Measurements from ENCODE around the gene ADCK1. TPM values are rescaled to one million over a fixed set of nuclear protein-coding genes. Genes with fewer than 3 reads are reported as not detected.

ADCK1 gene
- total and polyA plus RNA-seq, 2 donors (not counting 1 experiment from before 2014, with no cell fraction given), result 10.6 to 18.3 TPM

DNA sequence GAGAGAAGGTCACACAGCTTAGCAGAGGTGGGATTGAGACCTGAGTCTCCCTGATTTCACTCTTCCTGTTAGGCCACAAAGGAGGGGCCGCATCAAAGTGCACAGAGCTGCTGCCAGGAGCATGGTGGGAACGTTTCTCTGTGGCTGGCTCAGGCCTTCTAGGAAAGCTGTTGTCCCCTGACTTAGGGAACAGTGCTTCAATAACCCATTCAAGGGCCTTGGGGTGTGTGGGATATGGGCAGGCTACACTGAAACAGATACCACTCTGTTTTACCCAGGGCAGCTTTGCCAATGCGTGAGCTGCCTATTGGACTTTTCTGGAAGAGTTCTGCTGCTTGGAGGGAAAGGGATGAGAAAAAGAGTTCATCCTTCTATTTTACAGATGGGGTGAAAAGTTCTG, 110.0 kb downstream of the ADCK1 start:
- Mint-ChIP-seq H3K4me1 (peaks cover 3% of the 10 kb centered on the region), H3K27me3 (no peaks in the 10 kb centered on the region), H3K9me3 (ENCODE audit: insufficient read depth) (no peaks in the 10 kb centered on the region), H3K4me3 (no peak overlapping the region), H3K27ac (no peak overlapping the region)
- CTCF ChIA-PET, result no interaction called here
- no peaks in the 10 kb centered on the region for H4K20me1 ChIP-seq (ENCODE audit: control insufficient read depth, insufficient read depth, low read length, poor library complexity, severe bottlenecking)
- intact Hi-C loops (cut with micrococcal nuclease), result no loop called here
- TF ChIP-seq CTCF (IDR thresholded peaks at IDR 0.05), result no peak
- no peak for TF ChIP-seq EZH2 (IDR thresholded peaks at IDR 0.05; ENCODE audit: borderline replicate concordance, insufficient read depth, low read depth, low read length, poor library complexity, severe bottlenecking)
- no peaks in the 10 kb centered on the region for H3K4me1 ChIP-seq (ENCODE audit: control insufficient read depth in 2 of 2, insufficient read depth in 2 of 2, low read length in 2 of 2)
- no peaks in the 10 kb centered on the region for H3K36me3 ChIP-seq (replicated peaks in 1 of 2; ENCODE audit: control extremely low read depth in 1 of 2, control insufficient read depth in 1 of 2, extremely low read depth in 1 of 2, insufficient read depth in 2 of 2, low read length in 1 of 2)
- POLR2A ChIA-PET, result no interaction called here
- H2AFZ ChIP-seq (ENCODE audit: insufficient read depth, low read depth, low read length, poor library complexity, severe bottlenecking), result no peak overlapping the region
- H3K4me3 ChIP-seq (ENCODE audit: control extremely low read depth in 1 of 5, extremely low read depth in 1 of 5, insufficient read depth in 1 of 5, low read depth in 2 of 5, low read length in 4 of 5), result no peak overlapping the region
- ATAC-seq (ENCODE audit: low read depth) (no peak), DNase-seq (no peak)
- H3K4me2 ChIP-seq (replicated peaks; ENCODE audit: low read depth, low read length, poor library complexity, severe bottlenecking), result no peak overlapping the region
- no peak overlapping the region for H3K9ac ChIP-seq (ENCODE audit: low read length)
- H3K27me3 ChIP-seq (replicated peaks in 1 of 4; ENCODE audit: control extremely low read depth in 1 of 4, control insufficient read depth in 3 of 4, insufficient read depth in 4 of 4, low read length in 3 of 4), result no peaks in the 10 kb centered on the region
- H3K27ac ChIP-seq (ENCODE audit: low read length in 2 of 2), result no peak overlapping the region
- peaks cover 0 to 7% (median 3%) of the 10 kb centered on the region in 3 donors for H3K9me3 ChIP-seq (ENCODE audit: control extremely low read depth in 1 of 3, control insufficient read depth in 2 of 3, insufficient read depth in 1 of 3, low read length in 2 of 3)
- 86% methylated on average over 3 of the region's 3 CpGs for WGBS (ENCODE audit: insufficient coverage)
- no peaks in the 10 kb centered on the region for H3K79me2 ChIP-seq (ENCODE audit: control insufficient read depth, insufficient read depth, low read length)

GRCh38 chr14:77910506-77910905, 110.6 kb downstream of the ADCK1 start:
- H3K4me3 Mint-ChIP-seq, result no peak overlapping the region
- TF ChIP-seq EZH2 (IDR thresholded peaks at IDR 0.05; ENCODE audit: borderline replicate concordance, insufficient read depth, low read depth, low read length, poor library complexity, severe bottlenecking) (no peak), CTCF (IDR thresholded peaks at IDR 0.05) (no peak)
- CTCF ChIA-PET, result no interaction called here
- Histone ChIP-seq H3K4me3 (ENCODE audit: control extremely low read depth in 1 of 5, extremely low read depth in 1 of 5, insufficient read depth in 1 of 5, low read depth in 2 of 5, low read length in 4 of 5) (no peak overlapping the region), H3K4me1 (ENCODE audit: control insufficient read depth in 2 of 2, insufficient read depth in 2 of 2, low read length in 2 of 2) (no peaks in the 10 kb centered on the region), H3K27me3 (replicated peaks in 1 of 4; ENCODE audit: control extremely low read depth in 1 of 4, control insufficient read depth in 3 of 4, insufficient read depth in 4 of 4, low read length in 3 of 4) (no peaks in the 10 kb centered on the region), H4K20me1 (ENCODE audit: control insufficient read depth, insufficient read depth, low read length, poor library complexity, severe bottlenecking) (no peaks in the 10 kb centered on the region), H3K27ac (ENCODE audit: low read length in 2 of 2) (no peak overlapping the region), H3K9ac (ENCODE audit: low read length) (no peak overlapping the region), H2AFZ (ENCODE audit: insufficient read depth, low read depth, low read length, poor library complexity, severe bottlenecking) (no peak overlapping the region), H3K4me2 (replicated peaks; ENCODE audit: low read depth, low read length, poor library complexity, severe bottlenecking) (no peak overlapping the region), H3K36me3 (replicated peaks in 1 of 2; ENCODE audit: control extremely low read depth in 1 of 2, control insufficient read depth in 1 of 2, extremely low read depth in 1 of 2, insufficient read depth in 2 of 2, low read length in 1 of 2) (no peaks in the 10 kb centered on the region), H3K9me3 (ENCODE audit: control extremely low read depth in 1 of 3, control insufficient read depth in 2 of 3, insufficient read depth in 1 of 3, low read length in 2 of 3) (peaks cover 0 to 7% (median 3%) of the 10 kb centered on the region in 3 donors), H3K79me2 (ENCODE audit: control insufficient read depth, insufficient read depth, low read length) (no peaks in the 10 kb centered on the region)
- POLR2A ChIA-PET, result no interaction called here
- no peak for ATAC-seq (ENCODE audit: low read depth)
- no peaks in the 10 kb centered on the region for H3K27me3 Mint-ChIP-seq
- intact Hi-C loops (cut with micrococcal nuclease), result no loop called here
- peaks cover 3% of the 10 kb centered on the region for H3K4me1 Mint-ChIP-seq
- H3K9me3 Mint-ChIP-seq (ENCODE audit: insufficient read depth), result no peaks in the 10 kb centered on the region
- no peak overlapping the region for H3K27ac Mint-ChIP-seq
- DNase-seq, result no peak
- 94% methylated on average over 7 of the region's 8 CpGs for WGBS (ENCODE audit: insufficient coverage)

Data from B cell (primary cell).